ENCODE measurements around the gene COTL1. TPM values are rescaled to one million over a fixed set of nuclear protein-coding genes. Genes with fewer than 3 reads are reported as not detected.

The COTL1 gene
- total RNA-seq, 4 donors from 2014 or later: 34.5 to 42.9 (median 40.7) TPM

- Histone ChIP-seq H3K27ac (replicated peaks in 1 of 4) (peak overlapping the region; percentile 64 to 68 (median 67)), H3K9me3 (no peaks in the 10 kb centered on the region), H3K4me1 (peaks cover 30 to 42% (median 37%) of the 10 kb centered on the region in 4 donors), H3K4me3 (no peak overlapping the region), H3K27me3 (no peaks in the 10 kb centered on the region), H3K36me3 (no peaks in the 10 kb centered on the region)
- WGBS: 80% methylated on average over 4 of the region's 4 CpGs
- no peak for DNase-seq (ENCODE audit: extremely low spot score)
- intact Hi-C loops (cut with DNase I): no loop called here
- TF ChIP-seq POLR2AphosphoS5 (IDR thresholded peaks at IDR 0.05): no peak
- TF ChIP-seq POLR2A (IDR thresholded peaks at IDR 0.05; ENCODE audit: low read depth): no peak
- no peak for TF ChIP-seq CTCF (IDR thresholded peaks at IDR 0.05)
- no peak for TF ChIP-seq EP300 (IDR thresholded peaks at IDR 0.05)
These were observed 25.8 kb upstream of the COTL1 start for GRCh38 chr16:84643674-84644073.

- H3K27ac ChIP-seq (replicated peaks in 1 of 4): peak overlapping the region; percentile 64 to 75 (median 67)
- intact Hi-C loops (cut with DNase I): no loop called here
- no peaks in the 10 kb centered on the region for H3K36me3 ChIP-seq
- H3K27me3 ChIP-seq: no peaks in the 10 kb centered on the region
- H3K4me1 ChIP-seq: peaks cover 30 to 42% (median 37%) of the 10 kb centered on the region in 4 donors
- WGBS: 23% methylated on average over 8 of the region's 8 CpGs
- TF ChIP-seq POLR2AphosphoS5 (IDR thresholded peaks at IDR 0.05) (peak; percentile 76 to 79), CTCF (IDR thresholded peaks at IDR 0.05) (no peak), POLR2A (IDR thresholded peaks at IDR 0.05; ENCODE audit: low read depth) (no peak), EP300 (IDR thresholded peaks at IDR 0.05) (no peak)
- no peak overlapping the region for H3K4me3 ChIP-seq
- H3K9me3 ChIP-seq: no peaks in the 10 kb centered on the region
- no peak for DNase-seq (ENCODE audit: extremely low spot score)
These were observed 25.3 kb upstream of the COTL1 start for GRCh38 chr16:84643180-84643583.

GRCh38 chr16:84641643-84642358, 23.9 kb upstream of the COTL1 start:
- Histone ChIP-seq H3K36me3 (no peaks in the 10 kb centered on the region), H3K4me1 (peaks cover 19 to 32% (median 28%) of the 10 kb centered on the region in 4 donors), H3K9me3 (no peaks in the 10 kb centered on the region), H3K27ac (replicated peaks in 1 of 4) (no peak overlapping the region), H3K4me3 (no peak overlapping the region), H3K27me3 (no peaks in the 10 kb centered on the region)
- 93% methylated on average over 6 of the region's 6 CpGs for WGBS
- no peak for DNase-seq (ENCODE audit: extremely low spot score)
- intact Hi-C loops (cut with DNase I): no loop called here
- TF ChIP-seq POLR2A (IDR thresholded peaks at IDR 0.05; ENCODE audit: low read depth) (no peak), EP300 (IDR thresholded peaks at IDR 0.05) (no peak), POLR2AphosphoS5 (IDR thresholded peaks at IDR 0.05) (no peak), CTCF (IDR thresholded peaks at IDR 0.05) (no peak)

- 100% methylated on average over 5 of the region's 5 CpGs for WGBS
- peaks cover 25 to 38% (median 28%) of the 10 kb centered on the region in 4 donors for H3K4me1 ChIP-seq
- no peaks in the 10 kb centered on the region for H3K9me3 ChIP-seq
- no peak overlapping the region for H3K4me3 ChIP-seq
- H3K36me3 ChIP-seq: no peaks in the 10 kb centered on the region
- intact Hi-C loops (cut with DNase I): no loop called here
- TF ChIP-seq CTCF (IDR thresholded peaks at IDR 0.05): no peak
- no peak for TF ChIP-seq POLR2AphosphoS5 (IDR thresholded peaks at IDR 0.05)
- no peak for TF ChIP-seq POLR2A (IDR thresholded peaks at IDR 0.05; ENCODE audit: low read depth)
- TF ChIP-seq EP300 (IDR thresholded peaks at IDR 0.05): no peak
- DNase-seq (ENCODE audit: extremely low spot score): no peak
- no peaks in the 10 kb centered on the region for H3K27me3 ChIP-seq
- no peak overlapping the region for H3K27ac ChIP-seq (replicated peaks in 1 of 4)
These were observed 22.3 kb upstream of the COTL1 start for GRCh38 chr16:84640145-84640544.
